T47D (cell line): Measurements from ENCODE around the gene CFAP92.

Experiments used
- DNase-seq, 2 experiments: peaks; one replicate each; pipeline versions ENCODE4 v3.0.0 to v3.0.0-alpha.2; 2011 to 2012; ENCODE audit warnings: low read depth in 1 of 2, low spot score in 1 of 2
- JUND ChIP-seq: IDR thresholded peaks from 2 replicates; pipeline ENCODE4 v1.6.1; 2012; ENCODE audit warnings: low read depth
- in situ Hi-C: cut with HindIII; loops from 2 replicates; pipeline ENCODE4 v1.10.0; 2016; ENCODE audit warnings: low sequenced_read_pairs, low pct_unique_long_range_greater_than_20kb

CFAP92 gene

DNA sequence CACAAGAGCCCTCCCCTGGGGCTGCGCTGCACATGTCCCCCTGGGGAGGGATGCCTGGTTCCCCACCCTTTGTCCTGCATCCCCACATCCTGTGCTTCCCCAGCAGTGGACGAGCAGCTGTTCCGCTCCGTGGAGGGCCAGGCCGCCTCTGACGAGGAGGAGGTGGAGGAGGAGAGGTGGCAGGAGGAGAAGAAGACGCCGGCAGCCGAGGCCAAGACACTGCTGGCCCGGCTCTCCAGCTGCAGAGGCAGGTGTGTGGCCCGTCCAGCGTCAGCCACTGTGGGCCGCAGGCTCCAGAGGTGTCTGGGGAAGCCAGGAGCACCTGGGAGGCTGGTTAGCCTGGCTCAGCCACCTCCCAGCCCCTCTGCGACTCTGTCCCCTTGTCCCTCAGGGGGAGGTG is 38.8 kb upstream of the CFAP92 start:
- no peak for TF ChIP-seq JUND
- no peak for DNase-seq
- in situ Hi-C loops = no loop called here

DNA sequence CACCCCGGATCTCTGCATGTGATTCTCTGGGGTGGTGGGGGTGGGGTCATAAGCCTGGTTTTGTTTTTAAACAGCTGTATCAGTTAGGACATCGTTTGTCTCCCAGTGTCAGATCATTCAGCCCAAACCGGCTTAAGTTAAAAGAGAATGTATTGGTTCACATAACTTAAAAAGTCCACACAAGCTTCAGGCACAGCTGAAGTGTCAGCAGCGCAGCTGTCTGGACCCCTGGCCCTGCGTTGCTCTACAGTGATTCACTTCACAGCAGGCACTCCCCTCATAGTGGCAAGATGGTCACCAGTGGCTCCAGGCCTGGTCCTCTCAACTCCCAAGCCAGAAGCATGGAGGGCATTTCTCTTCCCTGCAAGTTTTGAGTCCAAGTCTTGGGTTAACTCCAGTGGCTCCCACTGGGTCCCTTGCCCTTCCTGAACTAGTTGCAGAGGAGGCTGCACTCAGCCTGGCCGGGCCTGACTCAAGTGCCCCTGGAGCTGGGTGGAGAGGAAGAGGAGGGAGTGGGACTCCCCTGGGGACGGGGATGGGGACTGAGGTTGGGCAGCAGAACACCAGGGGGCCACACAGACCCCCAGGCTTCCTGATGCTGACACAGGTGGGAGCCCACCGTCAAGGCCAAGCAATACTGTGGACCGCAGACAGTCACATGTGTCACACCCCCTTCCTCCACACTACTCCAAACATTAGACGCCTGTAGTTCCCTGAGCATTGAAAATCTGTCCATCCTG is 37.8 kb upstream of the CFAP92 start:
- DNase-seq = no peak
- TF ChIP-seq JUND = no peak
- in situ Hi-C loops = no loop called here

DNA sequence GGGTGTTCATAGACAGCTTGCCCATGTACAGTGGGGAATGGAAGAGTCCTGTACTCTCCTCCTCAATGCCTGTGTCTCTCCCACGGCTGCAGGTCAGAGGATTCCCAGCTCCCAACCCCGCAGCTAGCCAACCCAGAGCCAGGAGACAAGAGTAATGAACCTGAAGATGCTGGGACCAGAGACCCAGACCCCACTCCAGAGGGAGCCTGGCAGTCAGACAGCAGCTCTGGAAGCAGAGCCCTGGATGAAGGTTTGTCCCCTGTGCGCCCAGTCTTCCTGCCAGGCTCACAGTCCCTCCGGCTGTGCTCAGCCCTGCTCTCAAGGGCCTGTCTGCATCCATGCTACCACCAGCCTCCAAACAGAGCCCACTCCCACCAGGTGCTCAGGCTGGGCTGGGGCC is 36.7 kb upstream of the CFAP92 start:
- no peak for DNase-seq

DNA sequence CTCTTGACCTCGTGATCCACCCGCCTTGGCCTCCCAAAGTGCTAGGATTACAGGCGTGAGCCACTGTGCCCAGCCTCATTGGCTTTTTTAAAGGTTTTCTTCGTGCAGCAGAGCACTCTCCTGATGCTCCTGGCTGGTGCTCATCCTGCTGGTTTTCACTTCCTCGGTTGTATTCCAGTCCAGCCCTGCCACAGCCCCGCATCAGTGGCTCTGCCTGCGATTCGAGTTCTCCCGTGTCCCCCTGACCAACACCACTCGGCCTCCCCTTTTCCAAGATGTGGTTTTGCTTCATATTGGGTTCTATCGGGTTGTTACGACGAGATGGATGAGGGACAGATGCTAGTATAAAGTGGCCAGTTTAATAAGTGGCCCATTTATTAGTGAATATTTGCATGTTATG is 35.0 kb upstream of the CFAP92 start:
- in situ Hi-C loops = no loop called here
- DNase-seq = no peak
- no peak for TF ChIP-seq JUND

More for the DNA sequence above, 36.7 kb upstream of the CFAP92 start:
- no peak for TF ChIP-seq JUND
- in situ Hi-C loops = no loop called here

DNA sequence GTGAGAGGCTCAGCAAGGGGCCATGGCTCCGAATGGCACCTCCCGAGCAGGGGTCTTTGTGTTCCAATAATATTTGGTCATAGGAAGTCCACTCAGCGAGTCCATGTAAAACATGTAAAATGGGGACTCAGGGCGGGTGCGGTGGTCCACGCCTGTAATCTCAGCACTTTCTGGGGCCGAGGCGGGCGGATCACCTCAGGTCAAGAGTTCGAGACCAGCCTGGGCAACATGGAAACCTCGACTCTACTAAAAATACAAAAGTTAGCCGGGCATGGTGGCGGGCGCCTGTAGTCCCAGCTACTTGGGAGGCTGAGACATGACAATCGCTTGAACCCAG is 33.6 kb upstream of the CFAP92 start:
- in situ Hi-C loops = no loop called here
- TF ChIP-seq JUND = no peak
- no peak for DNase-seq

DNA sequence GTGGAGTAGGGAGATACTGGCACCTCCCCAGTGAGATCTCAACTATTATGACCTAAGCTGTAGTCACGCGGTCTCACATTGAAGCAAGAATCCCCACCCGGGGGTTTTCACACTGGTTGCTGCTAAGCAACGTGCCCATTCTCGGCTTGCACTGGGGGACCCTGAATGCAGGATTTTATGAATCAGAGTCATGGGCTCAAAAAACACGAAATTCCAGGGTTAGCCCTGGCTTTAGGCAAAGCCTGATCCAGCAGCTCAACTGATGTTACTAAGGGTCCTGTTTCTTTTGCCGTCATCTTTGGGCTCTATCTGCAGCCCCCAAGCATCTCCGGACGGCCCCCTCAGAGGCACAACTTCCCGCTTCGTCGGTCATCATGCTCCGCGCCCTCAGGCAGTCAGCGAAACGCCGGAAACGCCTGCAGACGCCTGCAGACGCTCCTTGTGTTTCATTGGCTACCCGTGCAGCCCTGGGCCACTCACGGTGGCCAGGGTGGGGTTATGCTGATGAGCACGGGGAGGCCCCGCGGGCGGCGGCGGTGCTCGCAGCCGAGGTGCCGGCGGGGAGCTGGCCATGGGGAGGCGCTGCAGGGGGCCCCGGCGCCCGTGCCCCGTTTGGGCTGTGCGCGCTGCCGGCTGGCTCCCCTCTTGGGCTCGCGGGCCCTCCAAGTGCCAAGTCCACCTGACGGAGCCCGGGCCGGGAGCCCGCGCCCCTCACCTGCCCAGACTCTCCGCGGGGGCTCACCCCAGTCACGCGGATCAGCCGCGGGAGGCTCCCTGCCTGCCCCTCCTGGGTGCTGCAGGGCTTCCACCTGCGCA is 33.1 kb upstream of the CFAP92 start:
- DNase-seq = peak; percentile 91 to 95
- in situ Hi-C loops = no loop called here
- no peak for TF ChIP-seq JUND

DNA sequence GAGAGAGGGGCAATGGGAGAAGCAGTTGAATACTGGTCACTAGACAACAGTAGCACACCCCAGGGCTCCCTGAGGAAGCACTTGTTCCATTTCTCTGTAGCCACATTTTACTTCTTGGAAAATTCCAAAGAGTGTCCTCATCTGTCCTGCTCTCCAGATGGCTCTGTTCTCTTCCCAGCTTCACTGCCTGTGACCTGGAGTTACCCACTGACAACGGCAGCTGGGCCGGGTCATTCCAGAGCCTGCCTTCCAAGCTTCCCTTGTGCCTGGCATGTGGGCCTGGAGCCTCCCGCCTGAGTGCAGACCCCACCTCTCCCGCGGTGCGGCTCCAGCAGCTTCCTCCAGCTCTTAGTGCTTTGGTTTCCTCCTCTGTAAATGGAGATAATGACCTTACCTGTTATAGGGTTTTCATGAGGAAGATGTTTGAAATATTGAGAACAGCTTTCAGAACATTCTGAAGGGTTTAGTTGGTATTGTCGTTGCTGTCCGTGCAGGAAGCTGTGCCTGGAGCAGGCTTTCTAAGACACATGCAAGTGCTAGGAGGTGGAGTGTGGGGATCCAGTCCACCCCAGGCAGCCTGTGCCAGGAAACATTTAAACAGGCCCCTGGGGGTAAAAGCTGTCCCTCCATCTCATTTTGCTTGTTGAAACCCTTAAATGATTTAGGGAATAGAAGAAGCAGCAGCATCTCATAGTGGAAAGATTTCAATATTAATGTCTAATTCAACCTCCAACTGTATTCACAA is 32.0 kb upstream of the CFAP92 start:
- no peak for TF ChIP-seq JUND
- DNase-seq = no peak
- in situ Hi-C loops = no loop called here

DNA sequence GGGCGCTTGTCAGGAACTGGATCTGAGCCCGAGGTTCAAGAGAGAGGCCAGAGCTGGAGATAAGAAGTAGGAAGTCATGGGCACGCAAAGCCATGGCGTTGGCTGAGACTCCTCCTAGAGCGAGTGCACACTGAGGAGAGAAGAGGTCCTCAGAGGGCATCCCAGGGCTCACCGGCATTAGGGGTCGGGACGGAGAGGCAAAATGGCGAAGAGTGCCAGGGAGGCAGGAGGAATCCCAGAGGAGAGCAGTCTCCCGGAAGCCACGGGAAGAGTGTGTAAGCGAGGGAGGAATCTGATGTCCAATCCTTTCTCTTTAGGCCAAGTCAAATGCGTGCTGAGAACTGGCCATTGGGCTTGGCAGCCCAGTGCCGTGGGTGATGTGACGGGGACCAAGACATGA is 31.2 kb upstream of the CFAP92 start:
- no peak for TF ChIP-seq JUND
- in situ Hi-C loops = no loop called here
- no peak for DNase-seq

DNA sequence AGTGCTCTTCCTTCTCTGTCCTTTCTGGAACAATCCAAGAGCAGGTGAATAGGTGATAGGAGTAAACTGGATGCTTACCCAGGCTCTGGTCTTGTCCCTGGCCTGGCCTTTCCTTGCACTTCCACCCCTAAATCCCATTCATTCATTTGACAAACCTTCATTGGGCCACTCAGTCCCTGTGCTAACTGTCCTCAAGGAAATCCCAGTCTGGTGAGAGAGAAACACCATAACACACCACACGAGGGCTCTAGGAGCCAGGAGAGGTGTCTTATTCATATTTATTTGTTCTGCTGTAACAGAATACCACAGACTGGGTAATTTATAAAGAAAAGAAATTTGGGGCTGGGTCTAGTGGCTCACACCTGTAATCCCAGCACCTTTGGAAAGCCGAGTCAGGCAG is 30.0 kb upstream of the CFAP92 start:
- peak; percentile 77 to 78 for DNase-seq
- TF ChIP-seq JUND = no peak
- in situ Hi-C loops = no loop called here

DNA sequence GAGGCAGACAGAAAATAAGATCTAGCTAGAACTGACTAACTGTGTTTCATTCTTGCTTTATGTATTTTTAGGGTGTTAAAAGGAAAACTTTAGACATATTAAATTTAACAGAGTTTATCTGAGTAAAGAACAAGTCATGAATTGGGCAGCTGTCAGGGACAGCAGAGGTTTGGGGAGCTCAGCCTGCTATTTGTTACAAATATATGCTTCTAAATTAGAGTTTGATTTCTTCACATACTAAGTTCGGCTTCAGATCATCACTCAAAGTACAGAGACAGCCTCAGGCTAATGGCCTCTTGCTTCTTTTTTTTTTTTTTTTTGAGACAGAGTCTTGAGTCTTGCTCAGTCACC is 29.1 kb upstream of the CFAP92 start:
- TF ChIP-seq JUND = no peak
- no peak for DNase-seq
- in situ Hi-C loops = no loop called here

DNA sequence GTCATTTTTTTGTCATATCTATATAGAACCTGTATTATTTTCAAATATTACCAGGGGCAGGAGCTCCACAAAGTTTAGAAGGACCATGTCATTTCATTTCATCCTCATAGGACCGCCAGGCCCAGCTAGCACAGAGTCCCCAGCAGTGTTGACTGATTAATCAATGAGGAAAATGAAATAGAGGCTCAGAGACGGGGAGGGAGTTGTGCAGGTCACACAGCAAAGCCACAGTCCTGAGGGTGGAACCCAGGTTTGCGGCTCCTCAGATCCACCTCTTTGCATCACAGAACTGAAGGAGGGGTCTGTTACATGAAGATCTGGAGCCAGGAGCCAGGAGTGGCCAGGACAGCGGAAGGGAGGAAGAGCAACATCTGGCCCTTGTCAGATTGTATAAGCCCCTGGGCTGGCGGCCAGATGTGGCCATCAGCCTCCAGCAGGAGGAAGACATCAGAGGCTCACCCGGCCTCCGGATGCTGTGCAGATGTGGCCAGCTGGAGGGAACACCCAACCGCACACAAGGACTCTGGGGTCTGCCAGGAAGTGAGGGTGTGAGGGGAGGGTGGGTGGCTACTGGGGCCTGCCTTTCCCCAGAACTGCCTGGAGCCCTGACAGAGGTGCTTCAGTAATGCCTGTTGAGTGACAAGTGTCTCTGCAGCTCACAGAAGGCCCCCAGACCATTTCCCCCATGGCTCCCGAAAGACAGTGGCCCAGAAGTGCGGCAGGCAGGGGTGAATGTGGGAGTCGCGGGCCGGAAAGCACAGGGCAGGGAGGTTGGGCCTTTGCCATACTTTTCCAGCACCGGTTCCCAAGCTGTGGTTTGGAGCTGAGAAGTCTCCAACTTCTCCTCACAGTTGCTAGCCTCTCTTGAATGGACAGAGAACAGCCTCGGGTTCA is 28.5 kb upstream of the CFAP92 start:
- no peak for DNase-seq
- in situ Hi-C loops = no loop called here
- no peak for TF ChIP-seq JUND

DNA sequence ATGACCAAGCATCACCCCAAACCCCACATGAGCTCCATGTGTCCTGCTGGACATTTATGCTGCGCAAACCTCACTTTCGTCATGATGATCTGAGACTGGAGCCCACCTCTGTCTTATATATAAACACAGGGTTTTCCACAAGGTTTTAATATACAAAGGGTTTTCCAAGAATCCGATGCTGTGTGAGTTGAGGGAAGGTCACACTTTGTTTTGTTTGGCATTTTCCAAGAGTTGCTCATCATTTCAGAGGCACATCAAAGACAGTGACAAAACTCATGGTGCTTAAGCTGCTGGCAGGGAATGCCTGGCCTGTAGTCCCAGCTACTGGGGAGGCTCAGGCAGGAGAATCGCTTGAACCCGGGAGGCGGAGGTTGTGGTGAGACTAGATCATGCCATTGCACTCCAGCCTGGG is 27.3 kb upstream of the CFAP92 start:
- TF ChIP-seq JUND = no peak
- in situ Hi-C loops = no loop called here
- DNase-seq = no peak

DNA sequence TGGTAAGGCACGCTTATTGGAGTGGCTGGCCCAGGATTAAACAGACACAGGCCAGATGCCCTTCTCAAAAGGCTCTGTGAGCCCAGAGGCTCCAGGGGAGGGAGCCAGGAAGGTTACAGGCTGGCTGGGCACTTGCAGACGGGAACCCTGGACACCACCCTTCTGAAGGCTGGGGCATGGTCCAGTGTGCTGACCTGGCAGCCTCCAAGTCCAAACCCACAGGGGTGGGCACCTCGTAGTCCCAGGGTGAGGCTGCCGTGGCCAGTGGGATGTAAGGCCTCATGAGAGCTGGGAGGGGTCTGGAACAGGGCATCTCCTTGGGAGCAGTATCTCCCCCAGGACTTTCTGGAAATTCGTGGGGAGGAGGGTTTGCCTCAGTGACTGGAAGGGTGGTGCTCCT is 26.8 kb upstream of the CFAP92 start:
- no peak for DNase-seq
- no peak for TF ChIP-seq JUND
- in situ Hi-C loops = no loop called here
